Body of pancreas (tissue), 4 donors: ENCODE results near the gene F12.

Source experiments
- POLR2A ChIP-seq, 3 donors: fragments of 450-650 bp; IDR thresholded peaks; one replicate each; pipeline ENCODE4 v1.6.1; 2016; ENCODE audit warnings: antibody characterized with exemption in 3 of 3, mild to moderate bottlenecking in 2 of 3
- TF ChIP-seq, protein P1 (sequence below), 7 experiments: fragments of 450-650 bp in 4 of 7; fragments of 200-600 bp in 3 of 7; sonication (generic) in 3 of 7; IDR thresholded peaks; one replicate each; pipeline ENCODE4 v1.5.1; 2016 to 2019; ENCODE audit warnings: antibody characterized with exemption in 7 of 7

GRCh38 chr5:177392765-177393164 lies 16.6 kb downstream of the F12 start:
- TF ChIP-seq, protein P1, sequence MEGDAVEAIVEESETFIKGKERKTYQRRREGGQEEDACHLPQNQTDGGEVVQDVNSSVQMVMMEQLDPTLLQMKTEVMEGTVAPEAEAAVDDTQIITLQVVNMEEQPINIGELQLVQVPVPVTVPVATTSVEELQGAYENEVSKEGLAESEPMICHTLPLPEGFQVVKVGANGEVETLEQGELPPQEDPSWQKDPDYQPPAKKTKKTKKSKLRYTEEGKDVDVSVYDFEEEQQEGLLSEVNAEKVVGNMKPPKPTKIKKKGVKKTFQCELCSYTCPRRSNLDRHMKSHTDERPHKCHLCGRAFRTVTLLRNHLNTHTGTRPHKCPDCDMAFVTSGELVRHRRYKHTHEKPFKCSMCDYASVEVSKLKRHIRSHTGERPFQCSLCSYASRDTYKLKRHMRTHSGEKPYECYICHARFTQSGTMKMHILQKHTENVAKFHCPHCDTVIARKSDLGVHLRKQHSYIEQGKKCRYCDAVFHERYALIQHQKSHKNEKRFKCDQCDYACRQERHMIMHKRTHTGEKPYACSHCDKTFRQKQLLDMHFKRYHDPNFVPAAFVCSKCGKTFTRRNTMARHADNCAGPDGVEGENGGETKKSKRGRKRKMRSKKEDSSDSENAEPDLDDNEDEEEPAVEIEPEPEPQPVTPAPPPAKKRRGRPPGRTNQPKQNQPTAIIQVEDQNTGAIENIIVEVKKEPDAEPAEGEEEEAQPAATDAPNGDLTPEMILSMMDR (IDR thresholded peaks at IDR 0.05), result no peak
- TF ChIP-seq POLR2A (IDR thresholded peaks at IDR 0.05), result no peak
